ENCODE results near the gene MMS19. TPM values are rescaled to one million over a fixed set of nuclear protein-coding genes. Genes with fewer than 3 reads are reported as not detected.

Gene MMS19
- total RNA-seq, 2 experiments from 2014 or later, result 74.8 to 95.7 TPM

- ChIA-PET CTCF (ENCODE audit: unreplicated experiment) (no interaction called here), POLR2A (no interaction called here)
- Histone ChIP-seq H4K20me1 (ENCODE audit: insufficient read depth, low read length) (no peaks in the 10 kb centered on the region), H3K4me2 (ENCODE audit: low read length) (no peak overlapping the region), H2AFZ (ENCODE audit: low read length) (no peak overlapping the region), H3K4me3 (ENCODE audit: low read depth, low read length, poor library complexity, severe bottlenecking) (no peak overlapping the region), H3K36me3 (ENCODE audit: insufficient read depth, low read length) (peaks cover 54% of the 10 kb centered on the region), H3K9me2 (ENCODE audit: insufficient read depth, low read length) (no peaks in the 10 kb centered on the region), H3K27ac (ENCODE audit: low read depth, low read length, poor library complexity, severe bottlenecking) (no peak overlapping the region), H3K4me1 (ENCODE audit: insufficient read depth, low read length, poor library complexity, severe bottlenecking) (peaks cover 17% of the 10 kb centered on the region), H3K9me3 (ENCODE audit: low read length) (no peaks in the 10 kb centered on the region), H3K79me2 (ENCODE audit: insufficient read depth, low read depth, low read length) (peaks cover 13% of the 10 kb centered on the region; the same call in 1 of the 2 replicates)
- no peak for DNase-seq (ENCODE audit: low spot score)
- intact Hi-C loops (cut with micrococcal nuclease; ENCODE audit: unreplicated experiment), result no loop called here
- TF ChIP-seq CTCF (conservative IDR thresholded peaks at IDR 0.05; ENCODE audit: low read length) (no peak), EZH2phosphoT487 (IDR thresholded peaks at IDR 0.05; ENCODE audit: borderline replicate concordance, low read depth, low read length) (no peak)
- BruUV-seq (replicated peaks), result no TSS peak
These were observed 47.4 kb downstream of the MMS19 start for GRCh38 chr10:97450828-97451227.

GRCh38 chr10:97445722-97446639 lies 52.2 kb downstream of the MMS19 start, which contains the start of the genes EXOSC1 and ZDHHC16:
TSS of gene EXOSC1 (minus strand) at chr10:97446006. CDS start at chr10:97445985, 21 bp downstream.
TSS of gene ZDHHC16 (plus strand) at chr10:97446175. CDS start at chr10:97451676, 5,501 bp downstream.
- intact Hi-C loops (cut with micrococcal nuclease; ENCODE audit: unreplicated experiment), result loop anchor here (1.0 to 2.0 kb wide), 3 partner anchors 17 to 52 kb away; partner anchors contain the start of genes MMS19 and UBTD1
- POLR2A ChIA-PET, result no interaction called here

More at GRCh38 chr10:97445722-97446639, 52.2 kb downstream of the MMS19 start, which contains the start of the genes EXOSC1 and ZDHHC16:
- TF ChIP-seq CTCF (conservative IDR thresholded peaks at IDR 0.05; ENCODE audit: low read length) (peak; percentile 38), EZH2phosphoT487 (IDR thresholded peaks at IDR 0.05; ENCODE audit: borderline replicate concordance, low read depth, low read length) (no peak)
- H3K9me3 ChIP-seq (ENCODE audit: low read length), result no peaks in the 10 kb centered on the region
- peak; percentile 96 for DNase-seq (ENCODE audit: low spot score)
- peaks cover 38% of the 10 kb centered on the region for H3K36me3 ChIP-seq (ENCODE audit: insufficient read depth, low read length)
- CTCF ChIA-PET (ENCODE audit: unreplicated experiment), result no interaction called here
- H3K4me1 ChIP-seq (ENCODE audit: insufficient read depth, low read length, poor library complexity, severe bottlenecking), result peaks cover 28% of the 10 kb centered on the region
- H4K20me1 ChIP-seq (ENCODE audit: insufficient read depth, low read length), result peaks cover 7% of the 10 kb centered on the region; the same call in 1 of the 2 replicates
- peak within 1 kb of the TSS; percentile 89 for H3K4me3 ChIP-seq (ENCODE audit: low read depth, low read length, poor library complexity, severe bottlenecking)
- no peaks in the 10 kb centered on the region for H3K9me2 ChIP-seq (ENCODE audit: insufficient read depth, low read length)
- BruUV-seq (replicated peaks), result TSS peak; percentile 77
- H3K4me2 ChIP-seq (ENCODE audit: low read length), result peak within 1 kb of the TSS; percentile 77
- peaks cover 32% of the 10 kb centered on the region; the same call in 1 of the 2 replicates for H3K79me2 ChIP-seq (ENCODE audit: insufficient read depth, low read depth, low read length)
- H2AFZ ChIP-seq (ENCODE audit: low read length), result peak within 1 kb of the TSS; percentile 78
- H3K27ac ChIP-seq (ENCODE audit: low read depth, low read length, poor library complexity, severe bottlenecking), result peak within 1 kb of the TSS; percentile 36
